Stimulated activated CD4-positive, alpha-beta T cell treated with anti-CD3 and anti-CD28 coated beads, Interleukin-1b, Interleukin-23, amount 100 ng/mL, for 4 hours (primary cell): ENCODE measurements around the gene YPEL2.

Experiments
- DNase-seq, 2 donors: peaks; one replicate each; pipeline ENCODE4 v3.0.0-alpha.2; 2020; ENCODE audit warnings: low read depth in 2 of 2

YPEL2 gene

GRCh38 chr17:59433586-59433985, 102.1 kb downstream of the YPEL2 start:
- no peak for DNase-seq

- no peak for DNase-seq
Measured at GRCh38 chr17:59434429-59434828, 103.0 kb downstream of the YPEL2 start.

GRCh38 chr17:59435238-59435637, 103.8 kb downstream of the YPEL2 start:
- DNase-seq = no peak

- no peak for DNase-seq
Measured at GRCh38 chr17:59436900-59437299, 105.4 kb downstream of the YPEL2 start.

- DNase-seq = no peak
Measured at GRCh38 chr17:59437791-59438281, 106.4 kb downstream of the YPEL2 start.

- DNase-seq = no peak
Measured at GRCh38 chr17:59439262-59439661, 107.8 kb downstream of the YPEL2 start.

GRCh38 chr17:59439741-59440211, 108.3 kb downstream of the YPEL2 start:
- no peak for DNase-seq

GRCh38 chr17:59440757-59441463, 109.5 kb downstream of the YPEL2 start:
- peak; percentile 63 to 89 for DNase-seq

- no peak for DNase-seq
Measured at GRCh38 chr17:59441464-59442096, 110.1 kb downstream of the YPEL2 start.

GRCh38 chr17:59443106-59443505, 111.7 kb downstream of the YPEL2 start:
- DNase-seq = no peak
